CD4-positive, alpha-beta T cell (primary cell): Measurements from ENCODE around the gene SLX9. TPM values are rescaled to one million over a fixed set of nuclear protein-coding genes. Genes with fewer than 3 reads are reported as not detected.
A peak's percentile ranks its signal among the peaks of the same experiment; 100 is the strongest.

ENCODE experiments used
- ATAC-seq: fragments of 200-7000 bp; cut with Tn5 transposase; one replicate; pipeline ENCODE4 v1.10.0; 2022; ENCODE audit warnings: mild to moderate bottlenecking; ENCODE audit not compliant: poor library complexity
- CTCF ChIA-PET: fragments of 350-600 bp; sonication (Branson Sonifier 250); formaldehyde crosslinking; loops from one replicate; lab custom pipeline; 2021; ENCODE audit warnings: antibody characterized with exemption, inconsistent platforms; lab: Charles Lee
- POLR2A ChIA-PET: fragments of 350-600 bp; sonication (Branson Sonifier 250); formaldehyde crosslinking; loops from one replicate; lab custom pipeline; 2021; ENCODE audit warnings: antibody characterized with exemption, inconsistent platforms; lab: Charles Lee
- DNase-seq, 14 experiments: peaks; one replicate each; pipeline ENCODE4 v3.0.0-alpha.2; 2013 to 2020; ENCODE audit warnings: mixed read lengths in 2 of 14
- H3K27ac ChIP-seq, 2 donors: one replicate each; pipeline versions ENCODE4 v1.5.1 to v1.7.0; 2013; ENCODE audit warnings: low read length in 2 of 2, low read depth in 1 of 2, mild to moderate bottlenecking in 1 of 2
- H3K27me3 ChIP-seq, 2 experiments: 1 replicate in 1 of 2; 2 replicates in 1 of 2; pipeline versions ENCODE4 v1.6.1 to v1.7.0; 2013; ENCODE audit warnings: low read length in 2 of 2, control low read depth in 1 of 2, mild to moderate bottlenecking in 1 of 2, moderate library complexity in 1 of 2; ENCODE audit not compliant: insufficient read depth in 2 of 2, control insufficient read depth in 1 of 2
- H3K36me3 ChIP-seq: one replicate; pipeline ENCODE4 v1.6.1; 2013; ENCODE audit warnings: low read length, control low read depth; ENCODE audit not compliant: insufficient read depth
- H3K4me1 ChIP-seq: one replicate; pipeline ENCODE4 v1.6.1; 2013; ENCODE audit warnings: low read length, control low read depth; ENCODE audit not compliant: insufficient read depth
- H3K4me3 ChIP-seq: one replicate; pipeline ENCODE4 v1.5.1; 2013; ENCODE audit warnings: mild to moderate bottlenecking, low read length, moderate library complexity
- H3K9me3 ChIP-seq, 2 experiments: 1 replicate in 1 of 2; 2 replicates in 1 of 2; pipeline versions ENCODE4 v1.6.1 to v1.7.0; 2013; ENCODE audit warnings: low read length in 2 of 2, mild to moderate bottlenecking in 2 of 2, control low read depth in 1 of 2, moderate library complexity in 1 of 2; ENCODE audit not compliant: control insufficient read depth in 1 of 2, insufficient read depth in 1 of 2
- H3K27ac Mint-ChIP-seq: one replicate; pipeline ENCODE4 v1.8.0; 2020; ENCODE audit warnings: mixed read lengths
- H3K27me3 Mint-ChIP-seq: one replicate; pipeline ENCODE4 v1.8.0; 2021; ENCODE audit warnings: mixed read lengths
- H3K36me3 Mint-ChIP-seq: one replicate; pipeline ENCODE4 v1.8.0; 2021; ENCODE audit warnings: low read depth, mixed read lengths
- H3K4me1 Mint-ChIP-seq: one replicate; pipeline ENCODE4 v1.8.0; 2021; ENCODE audit warnings: low read depth, mixed read lengths
- H3K4me3 Mint-ChIP-seq: one replicate; pipeline ENCODE4 v1.8.0; 2020; ENCODE audit warnings: mild to moderate bottlenecking, mixed read lengths
- H3K9me3 Mint-ChIP-seq: one replicate; pipeline ENCODE4 v1.8.0; 2020; ENCODE audit warnings: mixed read lengths
- intact Hi-C, 2 experiments: fragments of 100-400 bp; cut with DNase I in 1 of 2; cut with micrococcal nuclease in 1 of 2; formaldehyde crosslinking; loops; one replicate each; pipeline versions ENCODE4 v1.15.1 to v1.9.0; 2023 to 2025; cut with DNase I, micrococcal nuclease
- total RNA-seq, 174 experiments: library from RNA in 2 of 174; stranded (reverse) in 2 of 174; gene quantifications; one replicate each; pipeline ENCODE4 v1.2.3 and lab custom pipeline; 2021 to 2026
- TF ChIP-seq, protein P1 (sequence below): fragments of 200-600 bp; IDR thresholded peaks from one replicate; pipeline ENCODE4 v1.8.0; 2022; ENCODE audit warnings: antibody characterized with exemption, mild to moderate bottlenecking

The SLX9 gene
- total RNA-seq, 2 experiments from 2014 or later = 7.7 to 9.1 TPM

DNA sequence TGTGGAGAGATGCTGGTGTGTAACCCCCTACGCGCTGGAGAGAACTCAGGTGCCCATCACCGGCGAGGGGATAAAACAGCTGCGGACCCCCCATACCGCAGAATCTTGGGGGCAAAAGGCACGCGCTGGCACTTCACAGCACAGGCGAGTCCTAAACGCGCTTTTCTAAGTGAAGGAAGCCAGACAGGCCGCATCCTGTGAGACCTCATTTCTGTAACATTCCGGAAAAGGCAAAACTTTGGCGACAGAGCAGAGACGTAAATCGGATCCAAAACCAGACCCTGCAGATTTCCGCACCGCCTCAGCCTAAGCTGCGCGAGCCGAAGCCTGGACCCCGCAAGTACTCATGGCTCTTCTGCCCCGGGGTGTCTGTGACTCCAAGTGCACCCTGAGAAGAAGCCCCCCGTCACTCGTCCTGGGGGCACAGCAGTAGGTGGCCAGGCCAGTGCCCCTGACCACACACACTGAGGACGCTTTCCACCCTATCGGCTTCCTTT lies 60.9 kb downstream of the SLX9 start:
- H3K4me1 ChIP-seq = no peaks in the 10 kb centered on the region
- H3K36me3 ChIP-seq = no peaks in the 10 kb centered on the region
- peak in 1 of 14 experiments; percentile 5 for DNase-seq
- H3K9me3 Mint-ChIP-seq = no peaks in the 10 kb centered on the region
- ChIA-PET CTCF (no interaction called here), POLR2A (no interaction called here)
- no peaks in the 10 kb centered on the region for H3K36me3 Mint-ChIP-seq
- H3K4me3 ChIP-seq = no peak overlapping the region
- peaks cover 0 to 14% of the 10 kb centered on the region in 2 experiments for H3K9me3 ChIP-seq
- H3K27ac Mint-ChIP-seq = no peak overlapping the region
- H3K27ac ChIP-seq = no peak overlapping the region
- ATAC-seq = no peak
- intact Hi-C loops = no loop called here
- no peaks in the 10 kb centered on the region for H3K27me3 Mint-ChIP-seq
- no peak overlapping the region for H3K4me3 Mint-ChIP-seq
- TF ChIP-seq, protein P1, sequence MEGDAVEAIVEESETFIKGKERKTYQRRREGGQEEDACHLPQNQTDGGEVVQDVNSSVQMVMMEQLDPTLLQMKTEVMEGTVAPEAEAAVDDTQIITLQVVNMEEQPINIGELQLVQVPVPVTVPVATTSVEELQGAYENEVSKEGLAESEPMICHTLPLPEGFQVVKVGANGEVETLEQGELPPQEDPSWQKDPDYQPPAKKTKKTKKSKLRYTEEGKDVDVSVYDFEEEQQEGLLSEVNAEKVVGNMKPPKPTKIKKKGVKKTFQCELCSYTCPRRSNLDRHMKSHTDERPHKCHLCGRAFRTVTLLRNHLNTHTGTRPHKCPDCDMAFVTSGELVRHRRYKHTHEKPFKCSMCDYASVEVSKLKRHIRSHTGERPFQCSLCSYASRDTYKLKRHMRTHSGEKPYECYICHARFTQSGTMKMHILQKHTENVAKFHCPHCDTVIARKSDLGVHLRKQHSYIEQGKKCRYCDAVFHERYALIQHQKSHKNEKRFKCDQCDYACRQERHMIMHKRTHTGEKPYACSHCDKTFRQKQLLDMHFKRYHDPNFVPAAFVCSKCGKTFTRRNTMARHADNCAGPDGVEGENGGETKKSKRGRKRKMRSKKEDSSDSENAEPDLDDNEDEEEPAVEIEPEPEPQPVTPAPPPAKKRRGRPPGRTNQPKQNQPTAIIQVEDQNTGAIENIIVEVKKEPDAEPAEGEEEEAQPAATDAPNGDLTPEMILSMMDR = no peak
- peaks cover 0 to 2% of the 10 kb centered on the region in 2 experiments for H3K27me3 ChIP-seq
- no peaks in the 10 kb centered on the region for H3K4me1 Mint-ChIP-seq

DNA sequence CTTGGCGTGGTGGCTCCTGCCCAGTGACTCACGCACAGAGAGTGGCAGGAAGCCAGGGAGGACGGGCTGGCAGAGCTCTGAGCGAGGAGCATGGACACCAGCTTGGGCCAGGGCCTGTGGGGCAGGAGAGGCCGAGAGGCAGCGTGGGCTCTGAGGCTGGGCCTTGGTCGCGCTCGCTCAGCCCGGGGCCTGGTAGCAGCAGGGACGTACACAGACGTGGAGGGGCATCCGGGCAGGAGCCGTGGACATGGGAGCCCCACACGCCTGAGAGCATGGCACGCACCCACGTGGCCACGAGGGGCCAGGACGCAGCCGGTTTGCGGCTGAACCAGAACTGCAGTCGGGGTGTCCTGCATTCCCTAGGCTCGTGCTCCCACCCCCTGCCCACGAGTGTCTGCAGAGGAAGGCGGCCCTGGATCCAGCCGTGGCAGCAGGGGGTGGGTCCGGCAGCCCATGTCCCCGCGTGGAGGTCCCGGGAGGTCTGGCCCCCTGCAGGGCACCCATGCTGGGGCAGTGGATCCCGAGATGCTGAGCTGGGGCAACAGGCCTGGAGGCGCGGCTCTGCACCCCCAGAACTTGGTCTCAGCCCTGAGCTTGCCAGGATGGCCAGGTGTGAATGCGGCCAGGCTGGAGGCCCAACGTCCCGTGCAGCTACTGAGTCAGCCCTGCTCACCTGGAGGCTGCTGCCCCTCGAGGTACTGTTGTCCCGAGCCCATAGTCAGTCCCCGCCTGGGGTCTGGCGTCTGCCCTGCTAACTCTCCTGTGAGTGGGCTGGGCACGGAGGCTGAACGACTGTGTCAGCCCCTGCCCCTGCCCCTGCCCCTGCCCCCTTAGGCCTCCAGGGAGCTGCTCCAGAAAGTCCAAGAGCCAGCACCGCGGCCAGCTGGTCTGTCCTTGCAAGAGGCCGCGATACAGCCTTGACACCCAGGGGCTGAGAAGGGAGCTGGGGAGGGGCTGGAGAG lies 61.6 kb downstream of the SLX9 start:
- Histone ChIP-seq H3K9me3 (peaks cover 0 to 14% of the 10 kb centered on the region in 2 experiments), H3K36me3 (no peaks in the 10 kb centered on the region), H3K4me1 (no peaks in the 10 kb centered on the region), H3K27ac (no peak overlapping the region), H3K4me3 (no peak overlapping the region), H3K27me3 (peaks cover 0 to 2% of the 10 kb centered on the region in 2 experiments)
- H3K27me3 Mint-ChIP-seq = no peaks in the 10 kb centered on the region
- ChIA-PET POLR2A (no interaction called here), CTCF (no interaction called here)
- H3K36me3 Mint-ChIP-seq = no peaks in the 10 kb centered on the region
- H3K9me3 Mint-ChIP-seq = no peaks in the 10 kb centered on the region
- no peaks in the 10 kb centered on the region for H3K4me1 Mint-ChIP-seq
- intact Hi-C loops = no loop called here
- H3K27ac Mint-ChIP-seq = no peak overlapping the region
- H3K4me3 Mint-ChIP-seq = no peak overlapping the region
- TF ChIP-seq, protein P1 = no peak
- no peak for ATAC-seq
- peak in 1 of 14 experiments; percentile 3 for DNase-seq

DNA sequence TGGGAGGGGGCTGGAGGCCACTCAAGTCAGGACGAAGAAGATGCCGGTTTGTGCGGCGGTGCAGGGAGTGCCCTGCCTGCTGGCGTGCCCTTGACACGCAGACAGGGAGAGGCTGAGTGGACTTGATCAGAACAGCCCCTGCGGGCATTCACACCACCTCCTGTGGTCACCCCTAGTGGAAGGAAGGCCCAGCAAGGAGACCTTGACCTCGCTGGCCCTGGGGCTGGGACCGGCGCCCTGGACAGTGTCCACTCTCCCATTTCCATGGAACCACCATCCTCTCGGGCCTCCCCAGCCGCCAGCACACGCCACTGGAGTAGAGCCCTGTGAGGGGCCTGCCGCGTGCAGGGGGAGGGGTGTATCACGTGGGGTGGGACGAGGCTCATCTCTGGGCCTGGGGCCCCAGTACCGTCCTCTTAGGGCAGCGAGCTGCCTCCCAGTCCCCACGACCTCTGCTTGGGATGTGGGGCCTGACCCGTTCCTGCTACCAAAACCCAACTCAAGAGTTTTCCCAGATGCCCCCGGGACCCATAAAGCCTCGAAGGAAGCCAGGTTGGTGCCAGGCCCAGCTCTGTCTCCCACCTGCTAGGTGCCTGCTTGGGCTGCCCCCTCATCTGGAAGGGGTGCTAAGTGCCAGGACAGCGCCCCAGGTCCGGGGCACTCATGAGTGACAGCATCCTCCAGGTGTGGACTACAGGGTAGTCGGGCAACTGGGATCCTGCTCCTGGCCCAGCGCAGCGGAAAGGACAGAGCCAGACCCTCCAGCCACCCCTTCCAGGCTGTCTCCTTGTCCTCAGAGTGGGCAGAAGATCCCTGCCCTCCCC lies 62.8 kb downstream of the SLX9 start:
- peaks cover 0 to 14% of the 10 kb centered on the region in 2 experiments for H3K9me3 ChIP-seq
- no peaks in the 10 kb centered on the region for H3K36me3 Mint-ChIP-seq
- ChIA-PET CTCF (no interaction called here), POLR2A (no interaction called here)
- H3K27ac Mint-ChIP-seq = no peak overlapping the region
- TF ChIP-seq, protein P1 = no peak
- peaks cover 0 to 2% of the 10 kb centered on the region in 2 experiments for H3K27me3 ChIP-seq
- no peak overlapping the region for H3K4me3 Mint-ChIP-seq
- no peak overlapping the region for H3K4me3 ChIP-seq
- no peaks in the 10 kb centered on the region for H3K27me3 Mint-ChIP-seq
- H3K4me1 ChIP-seq = no peaks in the 10 kb centered on the region
- DNase-seq (peak in 1 of 14 experiments; percentile 1), ATAC-seq (no peak)
- H3K36me3 ChIP-seq = no peaks in the 10 kb centered on the region
- H3K9me3 Mint-ChIP-seq = no peaks in the 10 kb centered on the region
- intact Hi-C loops = no loop called here
- no peak overlapping the region for H3K27ac ChIP-seq
- no peaks in the 10 kb centered on the region for H3K4me1 Mint-ChIP-seq
